ENCODE data around the gene LMF2.
A peak's percentile ranks its signal among the peaks of the same experiment; 100 is the strongest.

LMF2 gene

DNA sequence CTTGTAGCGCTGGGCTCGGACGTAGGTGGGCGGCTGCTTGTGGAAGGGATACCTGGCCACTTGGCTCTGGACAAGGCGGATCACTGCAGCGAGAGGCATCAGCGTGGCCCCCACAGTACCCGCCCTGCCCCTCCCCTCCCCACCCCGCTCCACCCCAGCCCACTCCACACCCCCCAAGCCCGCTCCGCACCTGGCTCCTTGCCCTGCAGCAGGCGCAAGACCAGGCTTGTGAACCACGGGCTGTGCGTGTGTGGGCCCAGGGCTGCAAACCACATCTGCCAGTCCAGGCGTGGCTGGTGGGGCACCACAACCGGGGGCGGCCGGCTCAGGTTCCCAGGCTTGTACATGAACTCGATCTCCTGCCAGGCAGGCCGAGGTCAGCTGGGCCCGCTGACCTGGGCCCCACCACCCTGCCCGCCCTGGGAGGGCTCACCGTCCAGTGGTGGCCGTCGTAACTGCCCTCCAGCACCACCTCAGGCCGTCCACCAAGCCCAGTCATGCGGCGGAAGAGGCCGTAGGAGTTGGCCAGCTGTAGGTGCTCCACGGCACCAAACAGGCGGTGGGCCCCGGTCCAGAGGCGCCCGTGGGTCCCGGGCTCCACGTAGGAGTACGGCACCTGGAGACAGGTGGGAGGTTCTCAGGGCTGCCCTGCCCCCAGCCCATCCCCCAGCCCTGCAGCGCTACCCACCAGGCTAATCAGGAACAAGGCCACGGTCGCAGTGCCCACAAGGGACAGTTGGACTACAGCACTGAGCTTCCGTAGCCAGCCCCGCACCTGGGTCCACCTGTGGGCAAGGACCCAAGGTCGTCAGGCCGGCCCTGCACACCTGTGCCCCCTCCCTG lies 2.9 kb downstream of the LMF2 start:
- no peak for DNase-seq (ENCODE audit: low spot score)

DNA sequence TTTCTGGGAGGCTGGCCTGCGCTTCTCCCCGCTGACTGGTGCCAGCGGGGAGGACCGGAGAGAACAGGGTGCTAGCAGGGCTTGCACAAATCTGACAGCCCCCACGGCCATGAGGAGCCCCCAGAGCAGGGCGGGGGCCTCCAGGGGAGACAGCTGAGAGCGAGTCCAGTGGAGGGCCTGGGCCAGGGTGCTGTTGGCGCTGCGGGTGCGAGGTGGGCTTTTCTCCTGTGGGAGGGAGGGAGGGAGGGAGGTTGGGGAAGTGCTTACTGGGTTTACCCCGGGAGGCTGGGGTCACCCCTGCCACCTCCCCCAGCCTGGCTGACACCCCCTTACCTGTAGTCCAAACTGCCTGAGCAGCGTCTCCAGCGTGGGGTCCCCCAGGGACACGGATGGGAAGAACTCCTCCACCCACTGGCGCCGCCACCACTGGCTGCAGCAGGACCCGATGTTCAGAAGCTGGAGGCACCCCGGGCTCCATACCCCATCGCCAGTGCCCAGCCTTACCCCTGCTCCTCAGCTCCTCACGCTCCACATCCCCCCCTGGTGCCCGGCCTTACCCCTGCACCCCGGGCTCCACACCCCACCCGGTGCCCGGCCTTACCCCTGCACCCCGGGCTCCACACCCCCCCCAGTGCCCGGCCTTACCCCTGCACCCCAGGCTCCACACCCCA lies 3.9 kb downstream of the LMF2 start:
- no peak for DNase-seq (ENCODE audit: low spot score)

DNA sequence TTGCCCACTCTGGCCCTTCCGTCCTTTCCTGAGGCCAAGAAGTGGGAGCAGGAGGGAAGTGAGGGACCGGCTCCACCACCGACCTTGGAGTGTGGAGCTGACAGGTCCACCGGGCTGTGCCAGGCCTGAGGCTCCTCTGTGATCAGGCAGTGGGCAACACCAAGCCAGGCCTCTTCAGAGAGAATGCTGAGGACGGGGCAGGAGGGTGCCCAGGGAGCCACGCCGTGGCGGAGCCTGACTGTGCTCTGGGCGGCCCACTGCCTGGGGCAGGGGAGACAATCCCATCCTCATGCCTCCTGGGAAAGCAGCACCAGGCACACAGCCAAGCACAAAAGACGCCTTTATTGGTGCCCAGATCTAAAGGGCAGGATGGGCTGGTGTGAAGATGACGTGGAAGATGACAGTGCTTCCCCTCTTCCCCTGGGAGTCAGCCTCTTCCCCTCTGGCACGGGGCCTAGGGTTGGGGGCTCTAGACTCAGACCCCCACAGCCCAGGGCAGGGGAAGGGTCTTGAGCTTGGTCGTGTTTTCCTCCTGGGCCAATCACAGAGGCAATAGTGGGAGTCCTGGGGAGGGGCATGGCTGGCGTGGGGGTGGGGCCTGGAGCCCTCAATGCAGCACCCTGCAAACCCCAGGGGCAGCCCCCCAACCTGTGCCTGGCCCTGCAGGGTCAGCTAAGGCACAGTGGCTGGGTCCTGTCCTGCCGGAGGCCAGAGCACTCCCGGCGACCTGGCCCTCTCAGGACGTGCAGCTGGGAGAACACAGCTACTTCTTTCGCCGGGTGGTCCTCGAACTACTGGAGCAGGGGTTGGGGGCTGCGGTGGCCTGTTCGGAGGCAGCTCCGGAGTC lies 4.7 kb downstream of the LMF2 start:
- DNase-seq (ENCODE audit: low spot score) = no peak

DNA sequence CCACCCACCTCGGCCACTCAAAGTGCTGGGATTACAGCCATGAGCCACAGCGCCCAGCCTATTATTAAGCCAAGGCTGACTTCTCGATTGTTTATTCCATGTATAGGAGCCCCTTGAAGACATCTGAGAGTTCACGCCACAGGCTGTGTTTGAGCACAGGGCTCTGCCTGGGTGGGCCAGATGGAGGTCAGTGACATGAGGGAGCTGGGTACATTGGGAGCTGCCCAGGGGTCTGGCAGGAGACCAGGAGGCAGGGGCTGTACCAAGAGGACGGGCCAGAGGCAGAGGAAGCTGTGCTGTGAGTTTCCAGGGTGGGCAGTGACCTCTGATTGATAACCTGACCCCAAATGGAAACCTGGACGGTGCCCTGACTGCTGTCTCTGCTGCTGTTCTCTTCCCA lies 5.4 kb downstream of the LMF2 start:
- no peak for DNase-seq (ENCODE audit: low spot score)

DNA sequence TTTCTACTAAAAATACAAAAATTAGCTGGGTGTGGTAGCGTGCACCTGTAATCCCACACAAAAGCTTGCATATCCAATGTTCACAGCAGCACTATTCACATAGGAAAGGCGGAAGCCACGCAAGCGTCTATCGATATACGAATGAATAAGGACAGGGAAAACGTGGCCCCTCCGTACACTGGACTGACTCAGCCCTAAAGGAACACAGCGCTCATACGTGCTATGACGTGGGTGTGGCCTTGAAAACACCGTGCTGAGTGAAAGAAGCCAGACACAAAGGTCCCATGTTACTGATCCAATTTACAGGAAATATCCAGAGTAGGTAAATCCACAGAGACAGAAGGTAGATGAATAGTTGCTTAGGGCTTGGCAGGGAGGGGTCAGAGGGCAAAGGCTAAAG lies 7.0 kb downstream of the LMF2 start:
- no peak for DNase-seq (ENCODE audit: low spot score)

DNA sequence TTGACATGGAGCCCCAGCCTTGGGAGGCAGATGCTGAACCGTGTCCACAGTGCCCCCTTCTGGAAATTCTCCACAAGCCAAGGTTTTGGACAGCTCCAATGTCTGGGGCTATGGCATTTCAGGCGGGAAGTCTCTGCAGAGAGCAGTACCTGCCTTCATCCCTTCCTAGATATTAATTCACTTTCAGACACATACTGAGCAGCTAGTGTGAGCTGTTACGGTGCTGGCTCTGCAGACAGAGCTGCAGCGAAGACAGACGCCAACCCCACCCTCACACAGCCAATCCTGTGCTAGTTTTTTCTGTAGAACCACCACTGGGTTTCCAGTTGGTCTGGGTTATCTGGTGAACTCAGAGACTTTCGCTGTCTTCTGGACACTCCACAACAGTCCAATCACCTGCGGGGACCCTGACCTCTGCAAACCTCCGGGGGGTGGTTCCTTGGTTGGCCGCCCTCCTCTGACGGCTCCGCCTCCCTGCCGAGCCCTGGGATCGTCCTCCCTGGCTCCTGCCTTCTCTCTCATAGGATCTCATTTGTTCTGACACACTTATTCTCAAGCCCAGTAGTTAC lies 9.1 kb downstream of the LMF2 start:
- DNase-seq (ENCODE audit: low spot score) = peak; percentile 75

DNA sequence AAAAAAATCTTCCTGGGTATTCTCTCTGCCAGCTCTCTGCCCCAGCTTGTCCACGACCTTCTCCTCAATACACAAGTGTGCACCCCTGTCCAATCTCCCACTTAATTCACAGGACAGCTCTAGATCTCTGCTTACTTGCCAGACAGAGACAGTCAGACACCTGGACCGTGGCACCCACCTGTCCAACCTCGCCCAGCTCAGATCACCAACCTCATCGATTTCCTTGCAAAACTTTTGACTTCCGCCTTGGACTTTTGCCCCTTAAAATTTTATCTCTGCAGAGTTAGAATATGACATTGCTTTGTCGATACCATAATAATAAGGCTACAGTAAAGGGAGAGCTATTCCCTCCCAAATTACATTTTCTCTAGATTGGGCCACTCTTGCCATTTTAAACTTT lies 10.4 kb downstream of the LMF2 start:
- DNase-seq (ENCODE audit: low spot score) = no peak

DNA sequence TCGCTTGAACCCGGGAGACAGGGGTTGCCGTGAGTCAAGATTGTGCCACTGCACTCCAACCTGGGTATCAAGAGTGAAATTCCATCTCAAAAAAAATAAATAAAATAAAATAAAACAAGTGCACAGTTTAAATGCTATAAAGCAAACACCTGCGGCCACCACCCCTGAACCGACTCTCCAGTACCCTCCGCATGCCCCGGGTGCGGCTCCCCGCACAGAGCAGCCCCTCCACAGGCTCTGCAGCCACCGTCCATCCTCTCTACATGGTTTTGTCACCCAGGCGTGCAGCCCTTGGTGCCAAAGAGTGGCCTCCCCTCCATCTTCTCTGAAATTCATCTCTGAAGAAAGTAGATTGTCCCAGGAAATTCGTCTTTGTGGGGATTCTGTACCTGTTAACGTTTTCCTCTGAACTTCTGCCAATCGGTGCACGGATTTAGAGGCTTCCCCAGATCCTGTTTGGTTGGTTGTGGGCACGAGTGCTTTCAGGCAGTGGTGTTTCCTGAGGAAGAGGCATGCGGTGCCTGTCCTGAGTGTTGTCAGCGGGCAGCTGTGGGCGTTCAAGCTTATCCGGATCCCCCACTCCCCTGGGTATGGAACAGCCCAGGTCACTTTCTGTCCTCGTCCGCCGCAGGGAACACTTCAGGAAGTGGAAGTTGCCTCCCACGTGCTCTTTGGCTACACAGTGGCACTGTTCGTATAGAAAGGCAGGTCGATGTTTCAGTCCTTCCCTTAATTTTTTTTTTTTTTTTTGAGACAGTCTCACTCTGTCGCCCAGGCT lies 16.8 kb downstream of the LMF2 start:
- DNase-seq (ENCODE audit: low spot score) = no peak

DNA sequence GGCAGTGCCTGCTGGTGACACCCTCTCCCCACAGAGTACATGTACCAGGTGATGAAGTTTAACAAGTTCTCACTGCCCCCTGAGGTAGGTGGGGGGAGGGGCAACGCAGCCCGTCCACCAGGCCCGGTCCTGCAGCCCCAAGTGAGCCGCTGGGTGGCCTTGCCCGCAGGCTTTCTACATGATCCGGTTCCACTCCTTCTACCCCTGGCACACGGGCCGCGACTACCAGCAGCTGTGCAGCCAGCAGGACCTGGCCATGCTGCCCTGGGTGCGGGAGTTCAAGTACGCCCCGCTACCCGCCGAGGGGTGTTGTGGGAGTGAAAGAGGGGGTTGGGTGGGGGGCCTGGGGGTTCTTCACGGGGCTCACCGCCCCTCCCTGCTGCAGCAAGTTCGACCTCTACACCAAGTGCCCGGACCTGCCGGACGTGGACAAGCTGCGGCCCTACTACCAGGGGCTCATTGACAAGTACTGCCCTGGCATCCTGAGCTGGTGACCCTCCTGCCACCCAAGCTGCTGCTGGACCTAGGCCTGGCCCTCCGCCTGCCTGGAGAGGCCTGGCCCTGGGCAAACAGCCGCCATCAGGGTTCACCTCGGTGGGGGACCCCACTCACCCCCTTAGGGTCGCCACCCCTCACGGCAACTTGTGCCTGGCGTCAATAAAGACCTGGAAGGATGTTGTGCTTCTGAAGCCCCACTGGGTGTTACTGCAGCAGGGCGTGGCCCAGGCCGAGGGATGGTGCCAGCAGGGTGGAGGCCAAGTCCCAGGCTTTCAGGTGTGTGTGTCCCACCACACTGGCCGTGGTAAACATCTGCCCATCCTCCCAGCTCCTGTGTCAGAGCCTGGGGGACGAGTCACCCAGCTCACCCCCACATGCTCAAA lies 17.9 kb downstream of the LMF2 start:
- no peak for DNase-seq (ENCODE audit: low spot score)

DNA sequence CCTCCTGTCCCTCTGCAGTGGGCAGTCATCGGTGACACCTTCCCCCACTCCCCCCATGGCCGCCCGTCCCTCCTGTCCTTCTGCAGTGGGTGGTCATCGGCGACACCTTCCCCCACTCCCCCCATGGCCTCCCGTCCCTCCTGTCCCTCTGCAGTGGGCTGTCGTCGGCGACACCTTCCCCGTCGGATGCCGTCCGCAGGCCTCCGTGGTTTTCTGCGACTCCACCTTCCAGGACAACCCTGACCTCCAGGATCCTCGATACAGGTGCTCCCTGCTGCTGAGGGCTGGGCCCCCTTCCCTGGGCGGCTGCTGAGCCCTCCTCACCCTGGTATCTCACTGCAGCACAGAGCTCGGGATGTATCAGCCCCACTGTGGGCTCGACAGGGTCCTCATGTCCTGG lies 18.6 kb downstream of the LMF2 start:
- no peak for DNase-seq (ENCODE audit: low spot score)

DNA sequence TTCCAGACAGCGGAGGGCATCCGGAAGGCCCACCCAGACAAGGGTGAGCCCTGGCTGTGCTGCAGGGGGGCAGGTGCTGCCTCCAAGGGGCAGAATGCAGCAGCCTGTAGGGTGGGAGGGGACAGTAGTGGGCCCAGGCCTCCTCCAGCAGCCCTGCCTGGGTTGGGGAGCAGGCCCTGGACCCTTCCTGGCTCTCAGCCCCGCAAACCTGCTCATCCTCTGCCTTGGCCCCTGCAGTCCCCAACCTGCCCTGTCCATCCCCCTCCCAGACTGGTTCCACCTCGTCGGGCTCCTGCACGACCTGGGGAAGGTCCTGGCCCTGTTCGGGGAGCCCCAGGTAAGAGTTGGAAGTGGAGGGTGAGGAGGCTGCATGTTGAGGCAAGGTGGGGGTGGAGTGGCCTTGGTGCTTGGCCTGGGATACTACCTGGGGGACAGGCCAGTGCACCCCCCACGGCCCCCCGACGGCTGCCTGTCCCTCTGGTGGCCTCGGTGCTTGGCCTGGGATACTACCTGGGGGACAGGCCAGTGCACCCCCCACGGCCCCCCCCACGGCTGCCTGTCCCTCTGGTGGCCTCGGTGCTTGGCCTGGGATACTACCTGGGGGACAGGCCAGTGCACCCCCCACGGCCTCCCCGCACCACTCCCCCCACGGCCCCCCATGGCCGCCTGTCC lies 19.4 kb downstream of the LMF2 start:
- no peak for DNase-seq (ENCODE audit: low spot score)

DNA sequence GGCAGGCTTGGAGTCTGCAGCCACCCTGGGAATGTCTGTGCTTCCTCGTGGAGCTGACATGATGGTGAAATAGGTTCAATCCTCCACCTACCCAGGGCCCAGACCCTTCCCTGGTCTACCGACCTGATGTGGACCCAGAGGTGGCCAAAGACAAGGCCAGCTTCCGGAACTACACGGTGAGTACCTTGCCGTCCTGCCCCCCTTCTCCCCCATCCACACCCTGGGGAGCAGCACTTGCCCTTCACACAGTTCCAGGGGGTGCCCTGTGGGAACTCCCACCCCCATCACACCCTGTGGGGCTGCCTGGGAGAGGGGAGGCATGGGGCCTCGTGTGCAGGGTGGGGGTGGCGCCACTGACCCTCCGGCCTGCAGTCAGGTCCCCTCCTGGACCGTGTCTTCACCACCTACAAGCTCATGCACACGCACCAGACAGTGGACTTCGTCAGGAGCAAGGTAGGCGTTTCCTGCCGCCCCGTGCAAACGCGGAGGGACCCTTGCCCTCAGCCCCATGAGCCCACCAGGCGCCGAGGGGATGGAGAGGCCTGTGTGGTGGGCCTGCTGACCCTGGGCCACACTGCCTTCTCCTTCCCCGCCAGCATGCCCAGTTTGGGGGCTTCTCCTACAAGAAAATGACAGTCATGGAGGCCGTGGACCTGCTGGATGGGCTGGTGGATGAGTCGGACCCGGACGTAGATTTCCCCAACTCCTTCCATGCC lies 20.1 kb downstream of the LMF2 start:
- no peak for DNase-seq (ENCODE audit: low spot score)

DNA sequence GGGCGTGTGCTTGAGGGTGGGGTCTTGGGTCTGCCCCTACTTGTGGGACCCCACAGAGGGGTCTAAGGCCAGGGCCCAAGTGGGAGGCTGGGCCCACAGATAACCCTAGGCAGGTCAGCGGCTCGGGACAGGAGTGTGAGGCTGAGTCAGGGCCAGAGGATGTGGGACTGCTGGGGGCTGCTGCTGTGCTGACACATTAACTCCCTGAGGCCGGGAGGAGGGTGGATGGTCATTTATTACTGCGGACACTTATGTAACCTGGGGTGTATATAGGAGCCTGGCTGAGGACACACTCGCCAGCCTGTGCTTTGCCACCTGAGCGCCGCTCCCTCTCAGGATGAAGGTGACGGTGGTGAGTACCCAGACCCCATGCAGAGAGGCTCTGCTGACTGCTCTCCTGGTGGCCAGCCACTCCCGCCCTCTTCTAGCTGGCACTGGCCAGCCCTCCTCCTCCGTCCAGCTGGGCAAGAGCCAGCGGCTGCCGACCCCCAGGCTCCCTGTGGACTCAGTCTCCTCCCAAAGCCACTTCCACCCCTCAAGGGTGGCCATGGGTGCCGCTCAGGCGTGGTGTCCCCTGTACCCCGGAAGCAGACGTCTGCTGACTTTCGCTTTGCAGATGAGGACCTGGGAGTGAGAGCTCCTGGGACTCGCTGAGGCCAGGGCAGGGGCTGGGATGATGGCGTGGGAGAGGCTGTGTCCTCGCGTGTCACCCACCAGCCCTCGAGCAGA lies 20.8 kb downstream of the LMF2 start, which contains the start of gene MIOX:
TSS of gene MIOX (plus strand) at position 299 of the 729 bp plus-strand sequence. CDS start at position 338, 39 bp downstream.
- no peak for DNase-seq (ENCODE audit: low spot score)

DNA sequence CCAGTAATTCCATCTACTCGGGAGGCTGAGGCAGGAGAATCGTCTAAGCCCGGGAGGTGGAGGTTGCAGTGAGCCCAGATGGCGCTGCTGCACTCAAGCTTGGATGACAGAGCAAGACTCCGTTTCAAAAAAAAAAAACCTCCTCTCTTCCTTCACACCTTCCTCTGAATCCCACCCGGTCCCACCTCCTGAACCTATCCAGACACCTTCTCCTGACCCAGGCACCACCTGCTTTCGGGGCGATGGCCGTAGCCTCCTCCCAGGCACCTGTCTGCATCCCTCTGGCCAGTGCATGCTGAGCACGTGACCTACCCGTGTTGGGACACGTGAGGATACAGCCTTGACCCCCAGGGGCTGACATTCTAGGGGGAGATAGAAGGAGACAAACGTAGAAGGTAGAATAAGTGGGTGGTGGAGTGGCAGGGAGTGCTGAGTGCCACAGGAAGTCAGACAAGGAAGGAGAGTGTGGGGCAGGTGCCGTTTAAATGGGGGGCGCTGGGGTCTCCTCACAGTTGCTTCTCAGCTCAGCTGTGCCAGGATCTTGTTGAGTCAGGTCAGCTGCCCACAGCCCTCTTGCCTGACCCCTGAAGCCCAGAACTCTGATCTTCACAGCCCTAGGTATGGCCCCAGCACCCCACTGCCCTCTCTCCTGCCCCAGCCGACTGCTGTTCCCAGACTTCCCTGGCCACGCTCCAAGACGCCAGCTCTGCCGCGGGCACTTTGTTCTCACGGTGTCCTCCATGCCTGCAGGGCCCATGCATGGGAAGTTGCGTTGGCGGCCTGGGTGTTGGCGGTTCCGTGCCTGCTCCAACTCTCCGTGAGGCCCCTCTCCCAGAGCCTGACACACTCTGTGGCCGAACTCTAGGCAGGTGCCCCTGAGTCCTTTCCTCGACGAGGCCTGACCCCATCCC lies 22.0 kb downstream of the LMF2 start:
- no peak for DNase-seq (ENCODE audit: low spot score)

DNA sequence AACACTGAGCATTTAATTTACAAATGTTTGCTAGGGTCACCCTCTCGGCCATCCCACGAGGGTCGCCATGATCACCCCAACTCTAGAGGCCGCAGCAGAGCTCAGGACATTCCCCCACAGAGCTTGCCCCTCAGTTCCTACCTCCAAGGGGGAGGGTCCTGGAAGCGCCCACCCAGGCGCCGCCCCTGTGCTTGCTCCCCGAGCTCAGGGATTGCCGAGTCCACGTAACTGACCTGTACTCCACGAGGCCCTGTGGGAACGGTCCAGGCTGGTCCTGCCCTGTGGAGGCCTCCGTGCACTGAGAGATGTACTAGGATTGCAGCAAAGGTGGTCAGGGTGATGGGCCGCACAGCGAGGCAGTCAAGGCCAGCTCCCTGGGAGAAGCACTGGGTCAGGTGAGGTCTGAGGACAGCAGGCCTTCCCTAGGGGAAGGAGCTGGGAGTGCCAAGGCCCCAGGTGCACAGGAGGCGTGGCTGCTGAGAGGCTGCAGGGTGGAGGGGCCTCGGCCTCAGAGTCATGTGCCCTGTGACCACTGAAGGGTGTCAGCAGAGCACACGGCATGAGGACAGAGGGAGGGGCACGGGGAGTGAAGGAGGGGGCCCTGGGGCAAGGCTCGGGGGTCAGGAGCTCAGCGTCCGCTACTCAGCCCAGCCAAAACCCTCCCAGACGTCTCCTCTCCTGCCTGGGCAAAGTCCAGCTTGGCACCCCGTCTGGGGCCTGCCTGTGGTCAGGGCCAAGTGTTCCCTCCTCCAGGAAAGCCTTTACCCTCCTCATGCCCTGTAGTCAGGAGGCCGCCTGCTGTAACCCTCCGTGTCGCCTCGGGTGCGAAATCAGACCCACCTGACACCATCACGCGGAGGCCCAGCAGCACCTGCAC lies 23.3 kb downstream of the LMF2 start:
- peak; percentile 60 for DNase-seq (ENCODE audit: low spot score)

DNA sequence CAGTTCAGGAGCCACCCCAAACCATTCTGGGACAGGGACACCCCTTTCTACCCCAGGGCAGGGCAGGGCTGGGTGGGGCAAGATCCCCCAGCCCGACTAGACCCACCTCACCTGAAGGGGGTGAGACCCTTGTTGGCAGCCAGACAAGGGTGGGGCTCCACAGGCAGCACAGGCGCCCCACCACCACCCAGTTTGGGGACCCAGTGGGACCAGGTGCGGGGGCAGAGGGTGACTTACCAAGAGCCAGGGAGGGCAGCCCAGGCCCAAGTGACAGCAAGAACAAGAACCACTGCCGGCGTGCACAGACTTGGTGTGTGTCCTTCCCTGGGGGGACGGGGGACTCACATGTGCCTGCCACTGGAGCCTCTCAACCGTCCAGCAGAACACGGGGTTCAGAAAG lies 23.9 kb downstream of the LMF2 start:
- DNase-seq (ENCODE audit: low spot score) = no peak

Data from NAMALWA (cell line).